ENCODE measurements around the gene CBX8. TPM values are rescaled to one million over a fixed set of nuclear protein-coding genes. Genes with fewer than 3 reads are reported as not detected.

Gene CBX8
- polyA plus RNA-seq, 3 donors = 0.51 to 2.5 (median 2.5) TPM

- no peaks in the 10 kb centered on the region for H3K9me3 Mint-ChIP-seq
- H3K27me3 ChIP-seq (ENCODE audit: control insufficient read depth in 2 of 2, insufficient read depth in 2 of 2, low read length in 2 of 2) = peaks cover 3 to 13% of the 10 kb centered on the region in 2 donors
- no peaks in the 10 kb centered on the region for H3K36me3 Mint-ChIP-seq
- H4K20me1 ChIP-seq (ENCODE audit: insufficient read depth, low read length) = no peaks in the 10 kb centered on the region
- H3K36me3 ChIP-seq (replicated peaks in 1 of 2; ENCODE audit: control insufficient read depth in 1 of 2, insufficient read depth in 2 of 2, low read length in 2 of 2) = no peaks in the 10 kb centered on the region
- no peak overlapping the region for H3K4me2 ChIP-seq (replicated peaks; ENCODE audit: extremely low read depth, low read length, poor library complexity, severe bottlenecking)
- no peak overlapping the region for H3K4me3 ChIP-seq (replicated peaks in 1 of 3; ENCODE audit: low read depth in 2 of 3, low read length in 3 of 3)
- H3K4me3 Mint-ChIP-seq = no peak overlapping the region
- no peaks in the 10 kb centered on the region for H3K79me2 ChIP-seq (ENCODE audit: insufficient read depth, low read length)
- H3K27ac Mint-ChIP-seq = no peak overlapping the region
- H2AFZ ChIP-seq (ENCODE audit: insufficient read depth, low read depth, low read length, poor library complexity, severe bottlenecking) = no peak overlapping the region
- H3K27ac ChIP-seq (ENCODE audit: low read depth in 1 of 2, low read length in 2 of 2) = no peak overlapping the region
- no peak for TF ChIP-seq CTCF (IDR thresholded peaks at IDR 0.05)
- peaks cover 29 to 42% (median 37%) of the 10 kb centered on the region in 3 donors for H3K27me3 Mint-ChIP-seq (ENCODE audit: low read depth in 3 of 3)
- 97% methylated on average over 13 of the region's 17 CpGs for WGBS (ENCODE audit: insufficient coverage)
- intact Hi-C loops (cut with micrococcal nuclease) = no loop called here
- peaks cover 26% of the 10 kb centered on the region for H3K4me1 Mint-ChIP-seq
- H3K9ac ChIP-seq (ENCODE audit: insufficient read depth, low read length, poor library complexity, severe bottlenecking) = no peak overlapping the region
- no peak for DNase-seq
- H3K4me1 ChIP-seq (ENCODE audit: control insufficient read depth in 1 of 2, insufficient read depth in 2 of 2, low read length in 2 of 2) = peaks cover 23 to 31% of the 10 kb centered on the region in 2 donors
- H3K9me3 ChIP-seq (replicated peaks in 1 of 2; ENCODE audit: control insufficient read depth in 1 of 2, insufficient read depth in 1 of 2, low read length in 2 of 2) = no peaks in the 10 kb centered on the region
These were observed 27.4 kb upstream of the CBX8 start for GRCh38 chr17:79824234-79824633.

- Histone ChIP-seq H3K4me3 (replicated peaks in 1 of 3; ENCODE audit: low read depth in 2 of 3, low read length in 3 of 3) (no peak overlapping the region), H3K9ac (ENCODE audit: insufficient read depth, low read length, poor library complexity, severe bottlenecking) (no peak overlapping the region), H2AFZ (ENCODE audit: insufficient read depth, low read depth, low read length, poor library complexity, severe bottlenecking) (no peak overlapping the region), H3K27me3 (ENCODE audit: control insufficient read depth in 2 of 2, insufficient read depth in 2 of 2, low read length in 2 of 2) (peaks cover 9 to 29% of the 10 kb centered on the region in 2 donors), H3K36me3 (replicated peaks in 1 of 2; ENCODE audit: control insufficient read depth in 1 of 2, insufficient read depth in 2 of 2, low read length in 2 of 2) (no peaks in the 10 kb centered on the region), H3K4me1 (ENCODE audit: control insufficient read depth in 1 of 2, insufficient read depth in 2 of 2, low read length in 2 of 2) (peaks cover 14 to 18% of the 10 kb centered on the region in 2 donors), H3K9me3 (replicated peaks in 1 of 2; ENCODE audit: control insufficient read depth in 1 of 2, insufficient read depth in 1 of 2, low read length in 2 of 2) (no peaks in the 10 kb centered on the region), H3K27ac (ENCODE audit: low read depth in 1 of 2, low read length in 2 of 2) (no peak overlapping the region), H3K79me2 (ENCODE audit: insufficient read depth, low read length) (no peaks in the 10 kb centered on the region), H4K20me1 (ENCODE audit: insufficient read depth, low read length) (no peaks in the 10 kb centered on the region), H3K4me2 (replicated peaks; ENCODE audit: extremely low read depth, low read length, poor library complexity, severe bottlenecking) (no peak overlapping the region)
- no peaks in the 10 kb centered on the region for H3K36me3 Mint-ChIP-seq
- intact Hi-C loops (cut with micrococcal nuclease) = no loop called here
- peak overlapping the region in 1 of 7 donors; percentile 4 for H3K27ac Mint-ChIP-seq
- peaks cover 14% of the 10 kb centered on the region for H3K4me1 Mint-ChIP-seq
- peak overlapping the region in 1 of 2 donors; percentile 9 for H3K4me3 Mint-ChIP-seq
- 90% methylated on average over 14 of the region's 17 CpGs for WGBS (ENCODE audit: insufficient coverage)
- TF ChIP-seq CTCF (IDR thresholded peaks at IDR 0.05) = no peak
- H3K9me3 Mint-ChIP-seq = peaks cover 0 to under 1% (median 0%) of the 10 kb centered on the region in 7 donors
- peaks cover 41 to 58% (median 51%) of the 10 kb centered on the region in 3 donors for H3K27me3 Mint-ChIP-seq (ENCODE audit: low read depth in 3 of 3)
- no peak for DNase-seq
These were observed 25.8 kb upstream of the CBX8 start for GRCh38 chr17:79822583-79823124.
